CD4-positive, alpha-beta T cell treated with Interleukin-6 for 4 hours (primary cell): ENCODE results near the gene EEFSEC.

Source experiments
- DNase-seq: peaks from one replicate; pipeline ENCODE4 v3.0.0-alpha.2; 2020; ENCODE audit warnings: mixed read lengths

Gene EEFSEC

GRCh38 chr3:128221328-128221727 lies 68.0 kb downstream of the EEFSEC start:
- DNase-seq = no peak

- DNase-seq = no peak
These were observed 69.6 kb downstream of the EEFSEC start for GRCh38 chr3:128222796-128223385.

GRCh38 chr3:128226186-128226725 lies 73.0 kb downstream of the EEFSEC start:
- DNase-seq = no peak

- peak; percentile 47 for DNase-seq
These were observed 73.6 kb downstream of the EEFSEC start for GRCh38 chr3:128226795-128227395.

- no peak for DNase-seq
These were observed 74.2 kb downstream of the EEFSEC start for GRCh38 chr3:128227507-128227906.

GRCh38 chr3:128228366-128228910 lies 75.2 kb downstream of the EEFSEC start:
- no peak for DNase-seq

- DNase-seq = no peak
These were observed 76.0 kb downstream of the EEFSEC start for GRCh38 chr3:128229106-128229857.

GRCh38 chr3:128231606-128232005 lies 78.3 kb downstream of the EEFSEC start:
- no peak for DNase-seq

GRCh38 chr3:128232376-128233178 lies 79.3 kb downstream of the EEFSEC start:
- no peak for DNase-seq

- no peak for DNase-seq
These were observed 82.1 kb downstream of the EEFSEC start for GRCh38 chr3:128235207-128235926.

GRCh38 chr3:128236657-128237056 lies 83.4 kb downstream of the EEFSEC start:
- DNase-seq = no peak

- DNase-seq = no peak
These were observed 84.3 kb downstream of the EEFSEC start for GRCh38 chr3:128237348-128238183.

- DNase-seq = no peak
These were observed 84.9 kb downstream of the EEFSEC start for GRCh38 chr3:128238184-128238489.

GRCh38 chr3:128239304-128239703 lies 86.0 kb downstream of the EEFSEC start:
- no peak for DNase-seq

- DNase-seq = no peak
These were observed 87.0 kb downstream of the EEFSEC start for GRCh38 chr3:128240232-128240631.

- DNase-seq = no peak
These were observed 88.5 kb downstream of the EEFSEC start for GRCh38 chr3:128241741-128242140.

GRCh38 chr3:128242818-128243601 lies 89.7 kb downstream of the EEFSEC start:
- peak; percentile 28 for DNase-seq

GRCh38 chr3:128243602-128244504 lies 90.6 kb downstream of the EEFSEC start:
- no peak for DNase-seq

- DNase-seq = no peak
These were observed 92.2 kb downstream of the EEFSEC start for GRCh38 chr3:128245460-128245859.
